NCI-H1105 (cell line): ENCODE data around the gene TMCC1.
"Not testable (repeated sequence)": the region's sequence is repeated elsewhere in the genome, so short reads cannot be mapped to it uniquely, and the experiment has no call there.

ENCODE experiments used
- DNase-seq: peaks from one replicate; lab custom pipeline; 2025; lab: John Stamatoyannopoulos, UW

Gene TMCC1

DNA sequence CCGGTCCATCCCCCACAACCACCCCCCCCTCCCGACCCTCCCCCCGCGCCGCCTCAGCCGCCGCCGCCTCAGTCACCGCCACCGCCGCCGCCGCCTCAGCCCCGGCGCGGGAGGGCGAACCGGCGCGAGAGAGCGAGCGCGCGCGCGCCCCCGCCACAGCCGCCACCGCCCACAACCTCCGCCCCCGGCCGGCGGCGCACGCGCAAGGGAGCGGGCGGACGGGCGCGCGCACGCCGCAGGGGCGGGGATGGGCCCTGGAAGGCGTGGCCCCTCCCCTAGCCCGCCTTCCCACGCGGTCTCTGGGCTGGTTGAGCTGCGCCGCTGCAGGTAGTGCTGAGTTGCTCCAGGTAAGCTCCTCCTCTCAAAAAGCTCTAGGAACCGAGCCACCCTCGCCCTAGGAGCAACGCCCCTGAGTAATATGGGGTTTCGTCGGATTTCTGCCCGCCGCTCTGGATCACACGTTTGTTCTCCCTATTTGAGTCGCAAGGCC lies at the start of gene TMCC1:
TSS of gene TMCC1 (minus strand) at position 131 of the 490 bp plus-strand sequence.
- peak; percentile 98 for DNase-seq

DNA sequence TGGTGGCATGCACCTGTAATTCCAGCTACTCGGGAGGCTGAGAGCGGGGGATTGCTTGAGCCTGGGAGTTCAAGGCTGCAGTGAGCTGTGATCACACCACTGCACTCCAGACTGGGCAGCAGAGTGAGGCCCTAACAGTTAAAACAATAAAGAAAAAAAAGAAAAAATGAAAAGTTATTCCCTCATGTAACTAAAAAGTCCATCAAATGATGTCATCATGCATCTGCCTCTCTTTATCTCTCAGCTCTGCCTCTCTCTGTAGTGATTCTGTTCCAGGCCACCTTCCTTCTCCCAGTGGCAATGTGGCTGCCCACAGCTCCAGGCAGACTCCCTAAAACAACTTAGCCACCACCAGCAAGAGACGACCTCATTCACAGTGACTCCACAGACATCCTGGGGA lies 49.5 kb upstream of the TMCC1 start:
- DNase-seq = no peak

DNA sequence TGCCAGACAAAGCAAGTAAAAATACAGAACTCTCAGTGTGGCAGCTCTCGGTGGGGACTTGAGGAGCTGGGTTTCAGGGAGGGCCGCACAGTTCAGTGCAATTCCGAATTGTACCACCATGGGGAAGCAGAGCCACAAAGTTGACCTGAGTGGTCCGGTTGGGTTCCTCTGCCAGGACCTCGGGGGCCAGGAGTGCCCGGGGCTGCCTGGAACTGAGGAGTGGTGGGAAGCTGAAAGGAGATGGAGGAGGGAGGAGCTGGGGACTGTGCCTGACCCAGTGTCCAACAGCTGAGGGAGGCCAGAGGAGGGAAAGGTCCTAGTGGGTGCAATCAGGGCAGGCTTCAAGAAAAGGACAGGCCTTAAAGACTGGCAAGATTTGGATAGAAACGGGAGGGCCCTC lies 48.8 kb upstream of the TMCC1 start:
- DNase-seq = peak; percentile 70

DNA sequence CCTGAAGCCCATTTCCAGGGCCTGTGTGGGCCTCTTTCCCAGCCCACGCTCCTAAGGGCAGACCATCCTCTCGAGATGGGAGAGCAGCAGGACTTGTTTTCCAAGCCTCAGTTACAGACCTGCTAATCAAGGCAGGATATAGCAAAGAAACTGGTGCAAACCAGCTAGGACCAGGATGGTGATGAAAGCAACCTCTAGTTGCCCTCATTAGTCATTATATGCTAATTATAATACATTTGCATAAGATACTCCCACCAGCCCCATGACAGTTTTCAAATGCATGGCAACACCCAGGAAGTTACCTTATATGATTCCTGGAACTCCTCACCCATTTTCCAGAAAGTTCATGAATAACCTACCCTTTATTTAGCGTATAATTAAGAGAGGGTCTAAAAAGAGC lies 46.6 kb upstream of the TMCC1 start:
- DNase-seq = no peak

DNA sequence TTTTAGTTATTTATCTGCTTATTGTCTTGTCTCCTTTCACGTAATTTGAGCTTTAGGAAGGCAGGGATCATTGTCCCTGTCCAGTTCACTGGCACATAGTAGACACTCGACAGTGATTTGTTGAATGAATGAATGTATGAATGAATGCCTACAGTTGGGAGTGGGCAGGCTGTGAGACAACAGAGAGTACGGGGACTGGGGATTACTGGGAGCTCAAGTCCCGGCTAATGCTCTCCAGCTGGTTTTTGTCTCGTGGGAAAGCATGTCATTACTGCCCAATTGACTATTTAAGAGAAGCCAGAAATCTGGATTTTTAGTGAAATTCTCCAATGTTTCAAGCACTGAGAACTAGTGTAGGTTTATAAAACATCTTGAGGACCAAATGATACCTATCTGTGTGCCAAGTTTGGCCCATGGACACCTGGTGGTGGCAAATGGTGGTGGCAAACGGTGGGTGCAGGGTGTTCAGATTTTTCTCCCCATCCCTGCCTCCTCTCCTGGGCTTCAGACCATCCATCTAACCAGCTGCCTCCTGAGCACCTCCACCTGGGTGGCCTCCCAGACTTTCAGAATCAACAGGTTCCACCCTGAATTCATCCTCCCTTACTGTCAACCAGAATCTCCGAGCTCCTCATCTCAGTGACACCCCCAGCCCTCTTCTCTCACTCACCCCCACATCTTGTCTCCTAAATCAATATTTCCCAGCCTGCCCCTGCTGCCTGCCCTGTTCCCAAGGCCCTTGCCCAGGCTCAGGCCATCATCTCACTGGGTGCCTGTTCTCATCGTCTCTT lies 44.8 kb upstream of the TMCC1 start:
- DNase-seq = no peak

DNA sequence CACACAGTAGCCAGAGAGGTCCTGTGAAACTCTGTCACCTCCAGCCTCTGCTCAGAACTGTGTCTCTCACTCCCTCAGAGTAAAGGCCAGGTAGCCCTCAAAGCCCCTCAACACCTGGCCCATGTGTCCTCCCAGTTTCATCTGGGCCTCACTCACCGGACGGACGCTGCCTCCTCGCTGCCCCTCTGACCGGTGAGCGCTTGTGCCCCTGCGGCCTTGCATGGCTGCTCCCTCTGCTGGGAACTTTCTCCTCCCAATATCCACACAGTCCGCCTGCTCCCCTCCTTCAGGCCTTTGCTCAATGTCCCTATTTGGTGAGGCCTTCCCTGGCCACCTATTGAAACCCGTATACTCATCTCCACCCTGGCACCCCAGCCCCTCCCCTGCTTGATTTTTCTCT lies 44.2 kb upstream of the TMCC1 start:
- DNase-seq = no peak

DNA sequence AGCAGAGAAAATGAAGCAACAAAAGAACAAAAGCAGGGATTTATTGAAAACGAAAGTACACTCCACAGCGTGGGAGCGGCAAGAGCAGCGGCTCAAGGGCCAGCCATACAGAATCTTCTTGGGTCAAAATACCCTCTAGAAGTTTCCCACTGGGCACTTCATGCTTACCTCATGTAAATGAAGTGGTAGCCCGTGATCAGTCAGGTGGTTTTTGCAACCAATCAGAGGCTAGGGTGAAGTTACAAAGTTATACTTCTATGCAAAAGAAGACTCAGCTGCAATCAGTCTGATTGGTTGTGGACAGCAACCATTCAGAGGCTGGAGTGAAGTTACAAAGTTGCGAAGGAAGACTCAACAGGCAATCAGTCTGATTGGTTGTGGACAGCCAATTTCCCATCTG lies 43.2 kb upstream of the TMCC1 start:
- no peak for DNase-seq

DNA sequence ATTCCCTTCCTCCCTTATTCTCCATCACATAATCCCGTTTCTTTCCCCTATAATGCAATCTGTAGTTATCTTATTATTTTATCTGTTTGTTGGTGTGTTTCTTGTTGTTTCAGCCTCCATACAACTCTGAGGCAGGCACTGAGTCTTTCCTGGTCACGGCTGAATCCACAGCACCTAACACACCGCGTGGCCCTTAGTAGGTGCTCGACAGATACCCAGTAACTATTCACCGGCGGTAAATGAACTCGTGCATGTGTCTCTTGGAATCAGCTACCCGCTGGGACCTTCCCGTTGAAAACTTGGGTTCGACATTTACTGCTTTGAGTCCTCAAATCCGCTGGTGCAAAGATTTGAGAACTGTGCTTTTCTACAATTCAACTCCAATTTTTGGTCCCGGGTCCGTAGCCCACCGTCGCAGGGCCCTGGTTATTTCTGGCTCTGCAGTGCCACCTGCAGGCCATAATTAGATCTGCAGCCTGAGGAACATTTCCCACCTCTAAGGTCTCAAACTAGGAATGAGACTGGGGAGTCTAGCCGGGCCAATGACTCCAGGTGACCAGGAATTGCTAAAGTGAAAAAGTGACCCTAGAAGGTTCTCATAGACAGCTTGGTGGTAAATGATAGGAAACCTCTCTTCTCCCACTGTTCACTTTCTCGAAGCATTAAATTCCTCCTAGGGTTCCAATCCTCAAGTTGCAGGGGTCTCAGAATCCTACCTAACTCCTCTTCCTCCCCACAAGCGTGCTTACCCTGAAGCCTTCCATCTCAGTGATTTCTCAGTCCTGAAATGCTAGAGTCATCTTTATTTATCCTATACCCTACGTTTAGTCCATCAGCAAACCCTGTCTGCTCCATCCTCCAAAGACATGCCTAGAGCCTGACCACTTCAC lies 41.0 kb upstream of the TMCC1 start:
- DNase-seq = peak; percentile 49

DNA sequence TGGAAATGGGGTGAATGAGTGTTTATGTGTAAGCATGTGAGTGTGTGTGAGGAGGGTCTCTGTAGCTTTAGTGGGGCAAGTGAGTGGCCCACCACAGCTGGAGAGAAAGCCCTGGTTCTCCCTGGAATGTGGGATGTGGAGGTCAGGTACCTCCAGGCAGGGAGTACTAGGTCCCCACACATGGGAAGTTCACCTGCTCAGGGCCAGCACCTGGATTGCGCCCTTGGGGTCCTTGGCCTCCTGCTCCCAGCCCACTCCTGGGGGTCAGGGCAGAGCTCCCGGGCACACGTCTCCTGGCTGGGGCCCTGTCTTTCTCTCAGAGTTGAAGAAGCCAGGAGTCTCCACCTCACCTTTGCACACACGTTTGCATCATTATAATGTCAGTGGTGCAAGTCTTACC lies 40.0 kb upstream of the TMCC1 start:
- no peak for DNase-seq

DNA sequence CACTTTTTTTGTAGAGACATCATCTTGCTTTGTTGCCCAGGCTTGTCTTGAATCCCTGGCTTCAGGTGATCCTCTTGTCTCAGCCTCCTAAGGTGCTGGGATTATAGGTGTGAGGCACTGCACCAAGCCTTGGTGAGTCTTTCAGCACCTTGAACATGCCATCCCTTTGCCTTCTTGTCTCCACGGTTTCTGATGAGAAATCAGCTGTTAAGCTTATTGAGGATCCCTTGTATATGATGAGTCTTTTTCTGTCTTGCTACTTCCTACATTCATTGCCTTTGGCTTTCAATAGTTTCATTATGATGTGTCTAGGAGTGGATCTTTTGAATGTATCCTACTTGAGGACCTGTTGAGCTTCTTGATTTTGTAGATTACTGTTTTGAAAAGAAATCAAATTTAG lies 35.9 kb upstream of the TMCC1 start:
- DNase-seq = no peak

DNA sequence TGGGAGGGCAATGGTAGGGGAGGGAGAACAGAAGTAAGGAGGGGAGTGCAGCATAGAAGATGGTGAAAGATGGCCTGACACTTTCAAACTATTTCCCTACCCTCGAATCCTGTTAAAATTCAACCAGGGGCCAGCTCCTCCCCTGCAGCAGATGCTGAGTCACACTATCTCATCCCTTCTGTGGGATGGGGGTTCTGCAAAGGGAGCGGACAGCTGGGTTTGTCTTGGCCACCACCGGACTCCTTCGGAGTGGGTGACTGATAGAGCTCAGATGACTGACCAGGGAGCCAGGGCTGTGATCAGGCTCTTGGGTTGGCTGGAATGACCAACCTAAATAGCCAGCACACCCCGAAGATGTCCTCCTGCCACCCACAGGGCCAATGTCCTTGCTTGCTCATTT lies 33.6 kb upstream of the TMCC1 start:
- DNase-seq = no peak

DNA sequence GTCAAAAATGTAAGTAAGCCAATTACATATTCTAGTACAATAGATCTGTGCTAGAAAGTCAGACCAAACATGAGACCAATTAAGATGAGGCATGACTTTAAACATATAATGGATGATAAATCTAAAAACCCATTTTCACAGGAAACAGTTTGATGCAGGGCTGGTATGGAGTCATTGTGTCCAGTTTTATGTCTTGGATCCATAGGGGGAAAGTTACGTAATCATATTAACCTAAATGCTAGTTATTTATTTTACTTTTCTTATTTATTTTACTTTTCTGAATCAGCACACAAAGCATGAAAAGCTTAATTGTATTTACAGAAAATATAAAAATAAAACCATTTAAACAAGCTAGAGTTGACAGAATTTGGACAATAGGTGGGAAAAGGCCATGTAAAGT lies 26.3 kb upstream of the TMCC1 start:
- DNase-seq = no peak

DNA sequence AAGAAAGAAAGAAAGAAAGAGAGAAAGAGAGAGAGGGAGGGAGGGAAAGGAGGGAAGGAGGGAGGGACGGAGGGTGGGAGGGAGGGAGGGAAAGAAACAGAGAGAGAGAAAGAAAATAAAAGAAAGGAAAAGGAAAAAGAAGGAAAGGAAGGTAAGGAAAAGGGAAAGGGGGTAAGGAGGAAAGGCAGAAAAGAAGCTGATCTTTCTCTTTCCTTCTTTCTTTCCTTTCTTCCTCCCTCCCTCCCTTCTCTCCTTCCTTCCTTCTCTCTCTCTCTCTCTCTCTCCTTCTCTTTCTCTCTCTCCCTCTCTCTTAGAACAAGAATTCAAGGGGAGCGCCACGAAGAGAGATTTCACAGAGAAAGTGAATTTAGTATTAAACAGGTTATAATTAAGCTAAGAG lies 25.8 kb upstream of the TMCC1 start:
- DNase-seq = no peak

DNA sequence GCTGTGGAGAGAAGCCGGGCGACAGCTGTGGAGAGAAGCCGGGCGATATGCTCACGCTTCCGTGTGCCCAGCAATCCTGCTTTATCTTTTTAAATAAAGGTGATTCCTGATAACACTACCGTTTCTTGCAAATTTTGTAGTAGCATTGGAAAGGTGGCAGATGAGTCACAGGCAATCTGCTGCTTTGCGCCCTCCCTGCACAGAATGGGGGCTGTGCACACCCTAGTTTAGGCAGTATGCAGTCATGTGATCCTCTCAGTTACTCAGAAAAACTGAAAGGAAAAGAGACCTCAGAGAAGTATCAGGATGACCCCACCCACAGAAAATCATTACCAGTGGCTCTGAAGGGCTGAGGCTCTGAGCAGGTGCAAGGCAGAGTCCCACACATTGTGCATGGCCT lies 24.9 kb upstream of the TMCC1 start:
- DNase-seq = no peak

DNA sequence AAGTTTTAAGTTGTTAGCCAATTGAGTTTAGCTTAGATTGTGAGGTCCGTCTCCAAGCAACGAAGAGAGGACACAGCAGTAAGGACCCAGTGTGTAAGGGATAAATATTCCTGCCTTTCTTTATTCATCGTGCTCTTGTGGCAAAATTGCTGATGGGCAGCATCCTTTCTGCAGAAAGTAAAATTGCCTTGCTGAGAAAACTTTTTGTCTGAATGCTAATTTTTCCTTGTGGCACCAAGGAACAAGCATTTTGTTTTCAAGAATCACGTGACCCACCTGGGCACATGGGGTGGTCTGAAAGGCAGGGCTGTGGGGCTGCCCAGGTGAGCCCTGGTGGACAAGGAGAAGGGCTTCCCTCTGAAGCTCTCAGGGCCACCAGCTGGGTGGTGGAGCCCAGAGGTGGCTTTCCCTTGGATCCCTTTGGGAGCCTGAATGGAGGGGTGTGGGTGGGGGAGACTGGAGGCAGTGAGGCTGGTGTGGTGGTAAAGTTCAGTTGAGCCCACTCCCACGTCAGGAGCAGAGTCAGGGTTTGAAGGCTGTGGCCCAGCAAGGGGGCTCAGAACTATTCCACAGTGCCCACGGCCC lies 24.0 kb upstream of the TMCC1 start:
- no peak for DNase-seq

DNA sequence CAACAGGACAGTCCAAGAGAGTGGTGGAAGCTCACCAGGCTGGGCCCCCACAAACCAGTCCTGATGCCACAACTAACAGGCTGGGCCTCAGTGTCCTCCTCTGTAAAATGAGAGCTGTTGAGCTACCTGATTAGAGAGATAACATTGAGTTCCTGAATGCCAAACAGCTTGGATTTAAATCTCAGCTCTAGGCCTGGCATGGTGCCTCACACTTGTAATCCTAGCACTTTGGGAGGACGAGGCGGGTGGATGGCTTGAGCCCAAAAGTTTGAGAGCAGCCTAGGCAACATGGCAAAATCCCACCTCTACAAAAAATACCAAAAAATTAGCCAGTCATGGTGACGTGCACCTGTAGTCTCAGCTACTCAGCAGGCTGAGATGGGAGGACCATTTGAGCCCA lies 20.1 kb upstream of the TMCC1 start:
- DNase-seq = no peak

DNA sequence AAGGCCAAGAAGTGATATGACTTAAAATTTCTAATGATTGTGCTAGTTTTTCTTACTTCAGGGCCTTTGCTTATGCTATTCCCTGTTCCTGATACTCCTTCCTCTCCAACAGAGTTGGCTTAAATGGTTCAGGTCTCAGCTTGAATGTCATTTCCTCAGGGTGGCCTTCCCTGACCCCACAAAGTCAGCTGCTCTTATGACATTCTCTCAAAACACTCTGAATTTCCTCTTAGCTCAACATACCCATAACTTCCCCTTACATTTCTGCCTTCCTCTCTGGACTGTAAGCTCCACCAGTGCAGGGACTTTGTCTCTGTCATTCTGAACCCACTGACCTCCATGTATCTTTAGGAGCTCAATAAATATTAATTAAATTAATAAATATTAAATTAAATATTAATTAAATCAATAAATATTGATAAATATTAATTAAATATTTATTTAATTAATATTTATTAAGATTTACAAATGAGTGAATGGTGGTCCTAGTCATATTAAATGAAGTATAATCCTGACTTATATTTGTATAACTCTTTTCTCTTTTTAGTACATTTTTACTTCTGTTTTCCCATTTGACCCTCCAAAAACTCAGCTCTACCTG lies 17.9 kb upstream of the TMCC1 start:
- DNase-seq = no peak

DNA sequence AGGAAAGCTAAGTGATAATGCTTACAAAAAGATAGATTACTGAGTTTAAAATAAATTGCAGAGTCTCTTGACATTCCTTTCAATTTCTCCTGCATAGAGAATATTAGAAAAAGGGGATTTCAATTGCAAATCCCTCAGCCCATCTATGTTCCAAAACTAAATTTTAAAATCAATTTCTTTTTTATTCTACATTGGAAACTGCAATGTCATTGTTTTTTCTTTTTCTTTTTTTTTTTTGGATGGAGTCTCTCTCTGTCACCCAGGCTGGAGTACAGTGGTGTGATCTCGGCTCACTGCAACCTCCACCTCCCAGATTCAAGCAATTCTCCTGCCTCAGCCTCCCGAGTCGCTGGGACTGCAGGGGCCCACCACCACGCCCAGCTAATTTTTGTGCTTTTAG lies 15.7 kb upstream of the TMCC1 start:
- not testable (repeated sequence) for DNase-seq

DNA sequence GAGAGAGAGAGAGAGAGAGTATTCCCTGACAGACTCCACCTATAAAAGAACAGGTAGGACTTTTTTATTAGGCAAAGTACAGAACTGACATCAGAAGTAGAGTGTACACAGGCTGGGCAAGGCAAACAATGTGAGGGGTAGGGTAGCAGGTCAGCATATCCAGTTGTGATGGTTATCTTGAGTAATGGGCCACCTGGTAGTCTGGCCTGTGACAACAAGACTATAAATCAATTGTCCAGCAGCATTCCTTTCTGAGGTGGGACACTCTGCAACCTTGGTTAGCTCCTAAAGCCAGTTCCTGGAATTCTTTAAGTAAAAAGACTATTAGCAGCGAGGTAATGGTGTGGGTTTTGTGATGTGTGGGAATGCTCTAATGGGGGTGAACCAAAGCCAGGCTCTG lies 14.9 kb upstream of the TMCC1 start:
- no peak for DNase-seq

DNA sequence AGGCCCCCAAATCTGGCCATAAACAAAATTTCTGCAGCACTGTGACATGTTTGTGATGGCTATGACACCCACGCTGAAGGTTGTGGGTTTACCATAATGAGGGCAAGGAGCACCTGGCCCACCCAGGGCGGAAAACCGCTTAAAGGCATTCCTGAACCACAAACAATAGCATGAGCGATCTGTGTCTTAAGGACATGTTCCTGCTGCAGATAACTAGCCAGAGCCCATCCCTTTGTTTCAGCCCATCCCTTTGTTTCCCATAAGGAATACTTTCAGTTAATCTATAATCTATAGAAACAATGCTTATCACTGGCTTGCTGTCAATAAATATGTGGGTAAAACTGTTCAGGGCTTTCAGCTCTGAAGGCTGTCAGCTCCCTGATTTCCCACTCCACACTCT lies 7.8 kb upstream of the TMCC1 start:
- not testable (repeated sequence) for DNase-seq

DNA sequence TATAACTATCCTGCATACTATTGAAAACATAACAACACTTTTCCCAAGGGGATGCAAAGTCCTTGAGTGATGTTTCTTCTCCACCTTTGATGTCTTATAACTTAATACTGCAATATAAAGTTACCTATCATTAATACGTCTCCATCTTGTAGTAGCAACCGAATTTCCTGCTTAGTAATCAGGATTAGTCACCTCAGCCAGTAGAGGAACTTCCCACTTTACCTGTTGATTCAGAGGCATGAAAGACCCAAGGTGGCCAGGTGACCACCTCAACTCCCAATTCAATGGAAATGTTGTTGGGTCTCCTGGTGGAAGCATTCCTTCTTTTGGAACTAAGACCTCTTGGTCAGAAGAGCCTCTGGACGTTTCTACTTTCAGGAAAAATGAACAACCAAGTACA lies 3.5 kb upstream of the TMCC1 start:
- no peak for DNase-seq

DNA sequence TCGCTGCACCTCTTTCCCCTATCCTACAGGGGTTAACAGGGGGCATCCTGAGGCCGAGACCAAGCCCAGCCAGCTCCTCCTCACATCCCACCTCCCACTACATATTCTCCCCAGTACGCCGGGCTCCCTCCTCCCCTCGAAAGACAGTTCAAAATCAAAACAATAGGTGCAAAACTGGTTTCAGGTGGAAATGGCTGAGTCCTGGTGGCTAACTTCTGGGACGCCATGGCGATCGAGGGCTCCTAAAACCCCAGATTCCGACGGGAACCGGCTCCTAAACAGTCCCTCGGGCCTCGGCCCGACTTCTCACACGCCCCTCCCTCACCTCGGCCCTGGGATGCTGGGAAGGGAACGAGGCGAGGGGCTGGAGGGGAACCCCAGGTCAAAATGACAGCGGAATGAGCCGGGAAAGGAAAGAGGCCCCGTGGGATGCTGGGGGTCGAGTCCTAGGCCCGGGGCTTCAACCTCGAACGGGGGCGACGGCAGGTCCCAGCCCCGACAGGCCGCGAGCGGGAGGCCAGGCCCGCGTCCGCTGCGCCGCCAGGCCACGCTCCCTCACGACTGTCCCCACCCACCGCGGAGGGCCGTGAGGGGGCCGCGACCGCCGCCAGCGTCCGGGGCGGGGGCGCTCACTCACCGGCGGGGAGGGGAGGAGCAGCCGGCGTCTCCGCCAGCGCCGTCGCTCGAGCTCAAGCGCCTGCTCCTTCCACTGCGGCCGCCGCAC lies 492 bp downstream of the TMCC1 start:
- DNase-seq = peak; percentile 81
